Smooth muscle cell (in vitro differentiated cells): ENCODE measurements around the gene DOCK9. TPM values are rescaled to one million over a fixed set of nuclear protein-coding genes. Genes with fewer than 3 reads are reported as not detected.

ENCODE experiments used
- DNase-seq: peaks from one replicate; lab custom pipeline; 2025; ENCODE audit not compliant: unreplicated experiment; lab: John Stamatoyannopoulos, UW
- H2AFZ ChIP-seq: fragments of 200-600 bp; sonication (generic); 2 replicates; pipeline ENCODE4 v1.6.0; 2016; ENCODE audit warnings: antibody characterized with exemption, low read depth, mild to moderate bottlenecking
- H3F3A ChIP-seq: fragments of 200-600 bp; sonication (generic); 2 replicates; pipeline ENCODE4 v1.6.0; 2017; ENCODE audit warnings: antibody characterized with exemption, low read depth
- H3K27ac ChIP-seq: fragments of 200-600 bp; sonication (generic); 2 replicates; pipeline ENCODE4 v1.5.1; 2016; ENCODE audit warnings: low read depth, mild to moderate bottlenecking
- H3K27me3 ChIP-seq: fragments of 200-600 bp; sonication (generic); 2 replicates; pipeline ENCODE4 v1.6.1; 2016; ENCODE audit warnings: low read depth, mild to moderate bottlenecking
- H3K36me3 ChIP-seq: fragments of 200-600 bp; sonication (generic); 2 replicates; pipeline ENCODE4 v1.5.1; 2016; ENCODE audit warnings: low read depth
- H3K4me1 ChIP-seq: fragments of 200-600 bp; sonication (generic); 2 replicates; pipeline ENCODE4 v1.5.1; 2016; ENCODE audit warnings: low read depth
- H3K4me2 ChIP-seq: fragments of 200-600 bp; sonication (generic); 2 replicates; pipeline ENCODE4 v1.6.0; 2016; ENCODE audit warnings: mild to moderate bottlenecking
- H3K4me3 ChIP-seq: fragments of 200-600 bp; sonication (generic); 2 replicates; pipeline ENCODE4 v1.5.1; 2016; ENCODE audit warnings: mild to moderate bottlenecking
- H3K79me2 ChIP-seq: fragments of 200-600 bp; sonication (generic); 2 replicates; pipeline ENCODE4 v1.6.0; 2016; ENCODE audit warnings: low read depth, mild to moderate bottlenecking
- H3K9ac ChIP-seq: fragments of 200-600 bp; sonication (generic); 2 replicates; pipeline ENCODE4 v1.6.0; 2016; ENCODE audit warnings: low read depth
- H3K9me3 ChIP-seq: fragments of 200-600 bp; sonication (generic); replicated peaks from 2 replicates; pipeline ENCODE4 v1.5.1; 2016; ENCODE audit warnings: low read depth
- H4K20me1 ChIP-seq: fragments of 200-600 bp; sonication (generic); 2 replicates; pipeline ENCODE4 v1.6.0; 2016; ENCODE audit warnings: low read depth
- WGBS: methylation state at CpG from one replicate; pipeline ENCODE4 v1.1.7; 2016; ENCODE audit warnings: low lambda C conversion rate; 5-methylcytosine and 5-hydroxymethylcytosine counted together
- polyA plus RNA-seq: library from polyadenylated mRNA; unstranded; fragments of >200 nt; fragmentation: Nextera tagmentation; extraction: Ambion mirVana; gene quantifications from 2 replicates; pipeline ENCODE4 v1.2.1, GENCODE V29; 2016
- total RNA-seq: library from RNA; depleted of rRNA; stranded (reverse); fragments of >200 nt; gene quantifications from 2 replicates; pipeline ENCODE4 v1.2.3, GENCODE V29; 2014
- TF ChIP-seq, protein P1 (sequence below): fragments of 200-600 bp; sonication (generic); IDR thresholded peaks from 2 replicates; pipeline ENCODE4 v1.5.1; 2017; ENCODE audit warnings: borderline replicate concordance, mild to moderate bottlenecking, antibody characterized with exemption; ENCODE audit not compliant: insufficient read depth, poor library complexity, severe bottlenecking

The DOCK9 gene
- total and polyA plus RNA-seq, 2 experiments from 2014 or later: 5.7 to 25.1 TPM

DNA sequence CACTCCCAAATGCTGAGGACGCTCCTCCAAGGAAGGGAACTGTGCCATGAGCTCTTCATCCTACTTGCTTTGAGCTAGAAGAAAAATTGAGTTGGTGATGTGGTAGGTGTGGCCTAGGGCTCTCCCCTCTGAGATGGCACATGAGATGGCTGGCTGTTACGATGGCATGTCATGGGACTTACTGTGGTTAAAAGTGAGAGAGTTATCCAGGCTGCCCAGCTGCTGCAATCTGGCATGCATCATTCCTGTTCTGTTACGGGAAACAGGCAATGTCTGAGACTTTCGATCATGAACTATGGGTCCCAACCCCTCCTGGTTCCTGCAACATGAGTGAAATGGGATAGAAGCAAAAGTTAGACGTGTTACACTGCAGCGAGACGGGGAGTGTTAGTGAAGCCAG, 132.1 kb downstream of the DOCK9 start:
- TF ChIP-seq, protein P1, sequence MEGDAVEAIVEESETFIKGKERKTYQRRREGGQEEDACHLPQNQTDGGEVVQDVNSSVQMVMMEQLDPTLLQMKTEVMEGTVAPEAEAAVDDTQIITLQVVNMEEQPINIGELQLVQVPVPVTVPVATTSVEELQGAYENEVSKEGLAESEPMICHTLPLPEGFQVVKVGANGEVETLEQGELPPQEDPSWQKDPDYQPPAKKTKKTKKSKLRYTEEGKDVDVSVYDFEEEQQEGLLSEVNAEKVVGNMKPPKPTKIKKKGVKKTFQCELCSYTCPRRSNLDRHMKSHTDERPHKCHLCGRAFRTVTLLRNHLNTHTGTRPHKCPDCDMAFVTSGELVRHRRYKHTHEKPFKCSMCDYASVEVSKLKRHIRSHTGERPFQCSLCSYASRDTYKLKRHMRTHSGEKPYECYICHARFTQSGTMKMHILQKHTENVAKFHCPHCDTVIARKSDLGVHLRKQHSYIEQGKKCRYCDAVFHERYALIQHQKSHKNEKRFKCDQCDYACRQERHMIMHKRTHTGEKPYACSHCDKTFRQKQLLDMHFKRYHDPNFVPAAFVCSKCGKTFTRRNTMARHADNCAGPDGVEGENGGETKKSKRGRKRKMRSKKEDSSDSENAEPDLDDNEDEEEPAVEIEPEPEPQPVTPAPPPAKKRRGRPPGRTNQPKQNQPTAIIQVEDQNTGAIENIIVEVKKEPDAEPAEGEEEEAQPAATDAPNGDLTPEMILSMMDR: no peak
- Histone ChIP-seq H2AFZ (no peak overlapping the region), H4K20me1 (no peaks in the 10 kb centered on the region), H3K36me3 (no peaks in the 10 kb centered on the region), H3K27ac (no peak overlapping the region), H3K79me2 (no peaks in the 10 kb centered on the region), H3F3A (no peaks in the 10 kb centered on the region), H3K4me1 (no peaks in the 10 kb centered on the region), H3K4me2 (no peak overlapping the region), H3K27me3 (no peaks in the 10 kb centered on the region), H3K4me3 (no peak overlapping the region), H3K9ac (no peak overlapping the region), H3K9me3 (no peaks in the 10 kb centered on the region)
- 91% methylated on average over 7 of the region's 7 CpGs for WGBS
- DNase-seq: no peak

DNA sequence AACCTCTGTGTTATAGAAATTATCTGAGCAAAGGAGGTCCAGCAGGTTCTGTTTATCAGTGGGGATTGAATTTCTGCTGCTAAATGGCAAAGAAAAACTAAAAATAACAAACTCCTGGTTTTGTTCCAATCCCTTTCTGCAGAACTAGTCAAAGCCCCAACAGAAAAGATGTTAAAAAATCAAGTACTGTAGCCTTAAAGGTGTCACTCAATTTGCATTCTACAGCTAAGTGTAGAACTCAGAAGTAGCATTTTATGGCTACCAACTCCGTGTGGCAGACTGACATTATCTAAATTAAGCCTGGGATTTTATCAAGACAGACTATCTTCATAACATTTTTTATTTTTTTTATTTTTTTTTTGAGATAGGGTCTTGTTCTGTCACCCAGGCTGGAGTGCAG, 133.8 kb downstream of the DOCK9 start:
- Histone ChIP-seq H3K4me3 (no peak overlapping the region), H3K27me3 (no peaks in the 10 kb centered on the region), H2AFZ (no peak overlapping the region), H3K79me2 (no peaks in the 10 kb centered on the region), H4K20me1 (no peaks in the 10 kb centered on the region), H3K9me3 (no peaks in the 10 kb centered on the region), H3K27ac (no peak overlapping the region), H3K9ac (no peak overlapping the region), H3F3A (no peaks in the 10 kb centered on the region), H3K4me2 (no peak overlapping the region), H3K36me3 (no peaks in the 10 kb centered on the region), H3K4me1 (peaks cover 7% of the 10 kb centered on the region)
- TF ChIP-seq, protein P1: no peak
- no peak for DNase-seq
- 86% methylated on average over 1 of the region's 1 CpG for WGBS

DNA sequence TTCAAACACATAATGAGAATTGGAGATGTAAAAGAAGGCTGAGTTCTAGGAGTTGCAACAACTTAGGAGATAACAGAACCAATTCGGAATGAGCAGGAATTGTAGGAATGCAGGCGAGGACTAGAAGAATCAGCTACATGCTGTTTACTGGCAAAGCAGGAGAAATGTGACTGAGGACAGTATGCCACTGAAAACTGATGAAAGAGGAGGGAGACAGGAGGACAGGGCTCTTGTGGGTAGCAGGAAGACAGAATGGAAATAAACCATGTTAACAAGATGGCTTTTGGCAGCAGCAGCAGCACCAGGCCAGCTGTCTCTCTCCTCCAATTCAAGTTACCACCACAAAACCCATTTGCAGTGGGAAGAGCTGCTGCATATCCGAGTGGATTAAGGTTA, 134.4 kb downstream of the DOCK9 start:
- TF ChIP-seq, protein P1: no peak
- Histone ChIP-seq H3K36me3 (no peaks in the 10 kb centered on the region), H3K9me3 (no peaks in the 10 kb centered on the region), H3K9ac (no peak overlapping the region), H3K4me3 (no peak overlapping the region), H3K27me3 (no peaks in the 10 kb centered on the region), H4K20me1 (no peaks in the 10 kb centered on the region), H2AFZ (no peak overlapping the region), H3K4me1 (peaks cover 7% of the 10 kb centered on the region), H3F3A (no peaks in the 10 kb centered on the region), H3K27ac (no peak overlapping the region), H3K79me2 (no peaks in the 10 kb centered on the region), H3K4me2 (no peak overlapping the region)
- no peak for DNase-seq
- WGBS: 49% methylated on average over 3 of the region's 3 CpGs

DNA sequence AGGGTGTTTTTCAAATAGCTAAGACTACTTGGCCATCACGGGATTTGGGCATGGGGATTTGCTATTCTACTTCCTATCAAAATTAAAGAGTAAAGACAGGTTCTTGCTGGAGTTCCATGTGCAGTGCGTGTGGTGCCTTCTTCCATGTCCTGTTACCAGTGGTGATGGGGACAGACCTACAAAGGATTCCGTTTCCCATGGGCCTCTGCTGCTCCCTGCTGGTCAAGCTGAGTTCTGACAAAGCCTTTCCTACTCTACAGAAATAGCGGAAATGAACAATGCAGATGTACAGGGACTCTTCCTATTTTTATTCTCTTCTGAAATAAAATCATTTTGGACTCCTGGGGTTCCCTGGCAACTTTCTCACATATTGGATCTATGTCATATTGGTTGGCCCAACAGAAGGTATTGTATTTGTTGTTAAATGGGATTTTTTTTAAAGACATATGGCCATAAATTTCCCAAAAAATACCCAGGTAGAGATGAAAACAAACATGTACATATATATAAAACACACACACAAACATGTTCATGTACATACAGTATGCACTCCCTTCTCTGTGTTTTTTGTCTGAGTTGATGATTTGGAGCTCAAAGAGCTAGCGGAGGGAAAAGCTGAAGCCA, 134.9 kb downstream of the DOCK9 start:
- Histone ChIP-seq H3K27me3 (no peaks in the 10 kb centered on the region), H3K4me1 (peaks cover 7% of the 10 kb centered on the region), H3K9ac (no peak overlapping the region), H3K27ac (no peak overlapping the region), H3K4me2 (no peak overlapping the region), H3K36me3 (no peaks in the 10 kb centered on the region), H3K79me2 (no peaks in the 10 kb centered on the region), H3F3A (no peaks in the 10 kb centered on the region), H2AFZ (no peak overlapping the region), H3K4me3 (no peak overlapping the region), H4K20me1 (no peaks in the 10 kb centered on the region), H3K9me3 (no peaks in the 10 kb centered on the region)
- WGBS: 30% methylated on average over 5 of the region's 5 CpGs
- TF ChIP-seq, protein P1: peak; percentile 82
- DNase-seq: peak; percentile 18
